HCT116 (cell line): ENCODE results near the gene CXCL13. TPM values are rescaled to one million over a fixed set of nuclear protein-coding genes. Genes with fewer than 3 reads are reported as not detected.

Source experiments
- ATAC-seq: fragments of 200-7000 bp; cut with Tn5 transposase; 2 replicates; pipeline ENCODE4 v1.9.1; 2020; ENCODE audit warnings: mild to moderate bottlenecking, moderate library complexity
- BruUV-seq: library from RNA; stranded (reverse); fragments of 400-500 nt; replicated peaks from 2 replicates; lab custom pipeline; 2021; lab: Mats Ljungman, UMichigan
- CTCF ChIA-PET: fragments of 300-600 bp; sonication (Branson Sonifier 250); formaldehyde crosslinking; loops from one replicate; lab custom pipeline; 2021; ENCODE audit warnings: antibody characterized with exemption; lab: Charles Lee
- POLR2A ChIA-PET: fragments of 300-600, 350-600 bp; sonication (Branson Sonifier 250); formaldehyde crosslinking; loops from one replicate; lab custom pipeline; 2021; ENCODE audit warnings: antibody characterized with exemption; lab: Charles Lee
- RAD21 ChIA-PET, 2 experiments: fragments of 300-600 bp; sonication (Branson Sonifier 250); formaldehyde crosslinking; loops; one replicate each; lab custom pipeline; 2023; ENCODE audit warnings: low total read pairs in 2 of 2; ENCODE audit not compliant: uncharacterized antibody in 2 of 2, unreplicated experiment in 2 of 2, low non-redundant PET in 1 of 2; lab: Charles Lee
- DNase-seq: peaks from one replicate; pipeline ENCODE4 v3.0.0-alpha.2; 2010; ENCODE audit warnings: low read depth, low spot score
- H2AFZ ChIP-seq: fragments of 200-600 bp; shearing (Covaris generic), sonication (generic); 2 replicates; pipeline ENCODE4 v1.6.1; 2017; ENCODE audit warnings: low read depth, mixed run types, mixed read lengths, antibody characterized with exemption, low read length; ENCODE audit not compliant: poor library complexity, severe bottlenecking
- H3K27ac ChIP-seq: 2 replicates; pipeline ENCODE4 v1.5.1; 2012; ENCODE audit warnings: low read depth, low read length
- H3K27me3 ChIP-seq: fragments of 200-600 bp; sonication (generic); 2 replicates; pipeline ENCODE4 v1.6.1; 2016; ENCODE audit warnings: mixed run types, low read length, mixed read lengths; ENCODE audit not compliant: insufficient read depth
- H3K36me3 ChIP-seq, 2 experiments: fragments of 200-500 bp in 1 of 2; fragments of 200-600 bp in 1 of 2; sonication (Bioruptor generic) in 1 of 2; sonication (generic) in 1 of 2; 2 replicates each; pipeline versions ENCODE4 v1.5.1 to v1.6.1; 2014 to 2016; ENCODE audit warnings: low read length in 2 of 2, inconsistent platforms in 1 of 2, mixed read lengths in 1 of 2, mixed run types in 1 of 2; ENCODE audit not compliant: insufficient read depth in 2 of 2, control insufficient read depth in 1 of 2
- H3K4me1 ChIP-seq, 2 experiments: fragments of 200-600 bp in 1 of 2; sonication (generic) in 1 of 2; 2 replicates each; pipeline versions ENCODE4 v1.5.1 to v1.6.1; 2012 to 2017; ENCODE audit warnings: low read length in 2 of 2, inconsistent platforms in 1 of 2, mild to moderate bottlenecking in 1 of 2, mixed read lengths in 1 of 2, mixed run types in 1 of 2, moderate library complexity in 1 of 2; ENCODE audit not compliant: insufficient read depth in 2 of 2, control insufficient read depth in 1 of 2
- H3K4me2 ChIP-seq: fragments of 200-600 bp; sonication (generic); 2 replicates; pipeline ENCODE4 v1.6.1; 2017; ENCODE audit warnings: mixed run types, low read length, mixed read lengths
- H3K4me3 ChIP-seq, 2 experiments: fragments of 200-600 bp in 1 of 2; sonication (generic) in 1 of 2; replicated peaks in 1 of 2; 2 replicates each; pipeline ENCODE4 v1.5.1; 2011 to 2016; ENCODE audit warnings: low read length in 2 of 2, control low read depth in 1 of 2, low read depth in 1 of 2, mild to moderate bottlenecking in 1 of 2, mixed read lengths in 1 of 2, mixed run types in 1 of 2
- H3K79me2 ChIP-seq: fragments of 200-600 bp; sonication (generic); 2 replicates; pipeline ENCODE4 v1.6.1; 2017; ENCODE audit warnings: mild to moderate bottlenecking, mixed run types, low read length, moderate library complexity, mixed read lengths; ENCODE audit not compliant: insufficient read depth
- H3K9ac ChIP-seq: fragments of 200-600 bp; sonication (generic); 2 replicates; pipeline ENCODE4 v1.6.1; 2016; ENCODE audit warnings: low read length, mixed read lengths
- H3K9me2 ChIP-seq: fragments of 200-600 bp; sonication (generic), shearing (Covaris generic); 2 replicates; pipeline ENCODE4 v1.6.1; 2017; ENCODE audit warnings: mixed run types, mild to moderate bottlenecking, moderate library complexity; ENCODE audit not compliant: insufficient read depth
- H3K9me3 ChIP-seq, 2 experiments: fragments of 200-500 bp in 1 of 2; fragments of 200-600 bp in 1 of 2; sonication (Bioruptor generic) in 1 of 2; sonication (generic) in 1 of 2; 2 replicates each; pipeline ENCODE4 v1.6.1; 2014 to 2017; ENCODE audit warnings: low read length in 2 of 2, mixed read lengths in 2 of 2, inconsistent platforms in 1 of 2, low read depth in 1 of 2, mild to moderate bottlenecking in 1 of 2, mixed run types in 1 of 2, moderate library complexity in 1 of 2; ENCODE audit not compliant: control insufficient read depth in 1 of 2, insufficient read depth in 1 of 2
- H4K20me1 ChIP-seq: fragments of 200-600 bp; sonication (generic), shearing (Covaris generic); 2 replicates; pipeline ENCODE4 v1.6.1; 2017; ENCODE audit warnings: mixed run types, mild to moderate bottlenecking, moderate library complexity; ENCODE audit not compliant: insufficient read depth
- CBX3 ChIP-seq: IDR thresholded peaks from 2 replicates; pipeline ENCODE4 v1.6.1; 2012; ENCODE audit warnings: low read depth
- CEBPB ChIP-seq: IDR thresholded peaks from 2 replicates; pipeline ENCODE4 v1.6.1; 2012; ENCODE audit warnings: low read depth
- EGR1 ChIP-seq: IDR thresholded peaks from 2 replicates; pipeline ENCODE4 v1.6.1; 2012; ENCODE audit warnings: low read depth
- EZH2 ChIP-seq: fragments of 200-600 bp; sonication (generic); IDR thresholded peaks from 2 replicates; pipeline ENCODE4 v1.6.1; 2017; ENCODE audit warnings: antibody characterized with exemption, mixed run types
- EZH2phosphoT487 ChIP-seq: fragments of 200-600 bp; IDR thresholded peaks from 2 replicates; pipeline ENCODE4 v1.6.1; 2018; ENCODE audit warnings: antibody characterized with exemption, borderline replicate concordance
- JUND ChIP-seq: IDR thresholded peaks from 2 replicates; pipeline ENCODE4 v1.6.1; 2012
- POLR2AphosphoS5 ChIP-seq: IDR thresholded peaks from 2 replicates; pipeline ENCODE4 v1.6.1; 2011; ENCODE audit warnings: mild to moderate bottlenecking, low read depth, low read length, moderate library complexity
- RAD21 ChIP-seq: IDR thresholded peaks from 2 replicates; pipeline ENCODE4 v1.6.1; 2012; ENCODE audit warnings: low read depth, mild to moderate bottlenecking
- SIN3A ChIP-seq: IDR thresholded peaks from 2 replicates; pipeline ENCODE4 v1.6.1; 2012; ENCODE audit warnings: low read depth
- SP1 ChIP-seq: IDR thresholded peaks from 2 replicates; pipeline ENCODE4 v1.6.1; 2012; ENCODE audit warnings: low read depth
- SRF ChIP-seq: IDR thresholded peaks from 2 replicates; pipeline ENCODE4 v1.6.1; 2012; ENCODE audit warnings: low read depth
- YY1 ChIP-seq: IDR thresholded peaks from 2 replicates; pipeline ENCODE4 v1.6.1; 2011; ENCODE audit warnings: low read length, low read depth, moderate library complexity, mild to moderate bottlenecking; ENCODE audit not compliant: insufficient replicate concordance; ENCODE audit errors: extremely low read depth
- ZFX ChIP-seq: fragments of 450-650 bp; IDR thresholded peaks from 2 replicates; pipeline ENCODE4 v1.6.1; 2017
- ZNF274 ChIP-seq: fragments of 200-500 bp; sonication (Bioruptor generic); IDR thresholded peaks from 2 replicates; pipeline ENCODE4 v1.6.1; 2014; ENCODE audit warnings: mild to moderate bottlenecking, low read depth, low read length, inconsistent platforms
- intact Hi-C: fragments of 100-400 bp; cut with micrococcal nuclease; formaldehyde crosslinking; loops from 2 replicates; pipeline ENCODE4 v1.10.0; 2022
- total RNA-seq: library from RNA; stranded (reverse); gene quantifications from one replicate; pipeline ENCODE4 v1.2.1, GENCODE V29; 2021; ENCODE audit not compliant: unreplicated experiment
- TF ChIP-seq, protein P1 (sequence below): IDR thresholded peaks from 2 replicates; pipeline ENCODE4 v1.6.1; 2012
- TF ChIP-seq, protein P2 (sequence below), 3 experiments: fragments of 200-600 bp in 1 of 3; sonication (generic) in 1 of 3; IDR thresholded peaks in 2 of 3; conservative IDR thresholded peaks in 1 of 3; 2 replicates each; pipeline ENCODE4 v1.5.1; 2012 to 2017; ENCODE audit warnings: low read depth in 2 of 3, low read length in 2 of 3, antibody characterized with exemption in 1 of 3, borderline replicate concordance in 1 of 3, control low read depth in 1 of 3, mild to moderate bottlenecking in 1 of 3, mixed read lengths in 1 of 3, mixed run types in 1 of 3, moderate library complexity in 1 of 3; ENCODE audit not compliant: insufficient read depth in 1 of 3
- TF ChIP-seq, protein P3 (sequence below): IDR thresholded peaks from 2 replicates; pipeline ENCODE4 v1.6.1; 2012
- TF ChIP-seq, protein P4 (sequence below): IDR thresholded peaks from 2 replicates; pipeline ENCODE4 v1.6.1; 2012; ENCODE audit warnings: low read depth

The CXCL13 gene
- total RNA-seq, 1 experiment from 2014 or later = not detected

DNA sequence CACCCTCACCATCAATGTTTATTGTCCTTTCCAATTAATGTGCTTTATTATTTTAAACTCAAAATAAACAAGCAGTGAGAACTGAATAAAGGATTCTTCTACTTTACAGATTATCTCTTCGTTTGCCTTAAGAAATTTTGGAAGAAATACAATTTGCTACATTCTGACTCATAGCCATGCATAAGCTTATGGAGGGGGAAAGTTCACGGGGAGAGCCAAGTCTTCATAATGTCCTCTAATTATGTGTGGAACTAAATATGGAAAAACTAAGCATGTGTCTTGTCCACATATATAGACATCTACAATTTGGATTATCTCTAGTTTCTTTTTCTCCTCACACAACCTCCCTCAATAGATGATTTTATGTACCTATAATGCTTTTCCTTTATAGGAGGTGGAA is 17.5 kb downstream of the CXCL13 start:
- ChIA-PET RAD21 (no interaction called here), POLR2A (no interaction called here), CTCF (no interaction called here)
- Histone ChIP-seq H3K36me3 (no peaks in the 10 kb centered on the region), H3K4me1 (peaks cover 2 to 7% of the 10 kb centered on the region in 2 experiments; a peak in 2 of 4 replicates), H3K9me2 (no peaks in the 10 kb centered on the region), H3K4me2 (no peak overlapping the region), H3K9ac (no peak overlapping the region), H3K9me3 (no peaks in the 10 kb centered on the region), H4K20me1 (no peaks in the 10 kb centered on the region), H3K79me2 (no peaks in the 10 kb centered on the region), H3K4me3 (no peak overlapping the region), H3K27me3 (no peaks in the 10 kb centered on the region), H2AFZ (no peak overlapping the region), H3K27ac (no peak overlapping the region)
- intact Hi-C loops = no loop called here
- no peak for ATAC-seq
- no peak for DNase-seq
- BruUV-seq = no TSS peak
- no peak for TF ChIP-seq SP1
- TF ChIP-seq ZNF274 = no peak
- no peak for TF ChIP-seq POLR2AphosphoS5
- TF ChIP-seq EGR1 = no peak
- TF ChIP-seq CEBPB = no peak
- TF ChIP-seq SIN3A = no peak
- no peak for TF ChIP-seq SRF
- TF ChIP-seq, protein P1, sequence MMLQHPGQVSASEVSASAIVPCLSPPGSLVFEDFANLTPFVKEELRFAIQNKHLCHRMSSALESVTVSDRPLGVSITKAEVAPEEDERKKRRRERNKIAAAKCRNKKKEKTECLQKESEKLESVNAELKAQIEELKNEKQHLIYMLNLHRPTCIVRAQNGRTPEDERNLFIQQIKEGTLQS = no peak
- TF ChIP-seq RAD21 = no peak
- no peak for TF ChIP-seq ZFX
- no peak for TF ChIP-seq CBX3
- no peak for TF ChIP-seq EZH2phosphoT487
- TF ChIP-seq JUND = no peak
- TF ChIP-seq, protein P2, sequence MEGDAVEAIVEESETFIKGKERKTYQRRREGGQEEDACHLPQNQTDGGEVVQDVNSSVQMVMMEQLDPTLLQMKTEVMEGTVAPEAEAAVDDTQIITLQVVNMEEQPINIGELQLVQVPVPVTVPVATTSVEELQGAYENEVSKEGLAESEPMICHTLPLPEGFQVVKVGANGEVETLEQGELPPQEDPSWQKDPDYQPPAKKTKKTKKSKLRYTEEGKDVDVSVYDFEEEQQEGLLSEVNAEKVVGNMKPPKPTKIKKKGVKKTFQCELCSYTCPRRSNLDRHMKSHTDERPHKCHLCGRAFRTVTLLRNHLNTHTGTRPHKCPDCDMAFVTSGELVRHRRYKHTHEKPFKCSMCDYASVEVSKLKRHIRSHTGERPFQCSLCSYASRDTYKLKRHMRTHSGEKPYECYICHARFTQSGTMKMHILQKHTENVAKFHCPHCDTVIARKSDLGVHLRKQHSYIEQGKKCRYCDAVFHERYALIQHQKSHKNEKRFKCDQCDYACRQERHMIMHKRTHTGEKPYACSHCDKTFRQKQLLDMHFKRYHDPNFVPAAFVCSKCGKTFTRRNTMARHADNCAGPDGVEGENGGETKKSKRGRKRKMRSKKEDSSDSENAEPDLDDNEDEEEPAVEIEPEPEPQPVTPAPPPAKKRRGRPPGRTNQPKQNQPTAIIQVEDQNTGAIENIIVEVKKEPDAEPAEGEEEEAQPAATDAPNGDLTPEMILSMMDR (IDR thresholded peaks at IDR 0.05 in 2 of 3, conservative IDR thresholded peaks at IDR 0.05 in 1 of 3; ENCODE audit: borderline replicate concordance in 1 of 3, insufficient read depth in 1 of 3, low read depth in 2 of 3, low read length in 2 of 3) = no peak
- TF ChIP-seq EZH2 = no peak
- TF ChIP-seq, protein P3, sequence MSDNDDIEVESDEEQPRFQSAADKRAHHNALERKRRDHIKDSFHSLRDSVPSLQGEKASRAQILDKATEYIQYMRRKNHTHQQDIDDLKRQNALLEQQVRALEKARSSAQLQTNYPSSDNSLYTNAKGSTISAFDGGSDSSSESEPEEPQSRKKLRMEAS = no peak
- TF ChIP-seq, protein P4, sequence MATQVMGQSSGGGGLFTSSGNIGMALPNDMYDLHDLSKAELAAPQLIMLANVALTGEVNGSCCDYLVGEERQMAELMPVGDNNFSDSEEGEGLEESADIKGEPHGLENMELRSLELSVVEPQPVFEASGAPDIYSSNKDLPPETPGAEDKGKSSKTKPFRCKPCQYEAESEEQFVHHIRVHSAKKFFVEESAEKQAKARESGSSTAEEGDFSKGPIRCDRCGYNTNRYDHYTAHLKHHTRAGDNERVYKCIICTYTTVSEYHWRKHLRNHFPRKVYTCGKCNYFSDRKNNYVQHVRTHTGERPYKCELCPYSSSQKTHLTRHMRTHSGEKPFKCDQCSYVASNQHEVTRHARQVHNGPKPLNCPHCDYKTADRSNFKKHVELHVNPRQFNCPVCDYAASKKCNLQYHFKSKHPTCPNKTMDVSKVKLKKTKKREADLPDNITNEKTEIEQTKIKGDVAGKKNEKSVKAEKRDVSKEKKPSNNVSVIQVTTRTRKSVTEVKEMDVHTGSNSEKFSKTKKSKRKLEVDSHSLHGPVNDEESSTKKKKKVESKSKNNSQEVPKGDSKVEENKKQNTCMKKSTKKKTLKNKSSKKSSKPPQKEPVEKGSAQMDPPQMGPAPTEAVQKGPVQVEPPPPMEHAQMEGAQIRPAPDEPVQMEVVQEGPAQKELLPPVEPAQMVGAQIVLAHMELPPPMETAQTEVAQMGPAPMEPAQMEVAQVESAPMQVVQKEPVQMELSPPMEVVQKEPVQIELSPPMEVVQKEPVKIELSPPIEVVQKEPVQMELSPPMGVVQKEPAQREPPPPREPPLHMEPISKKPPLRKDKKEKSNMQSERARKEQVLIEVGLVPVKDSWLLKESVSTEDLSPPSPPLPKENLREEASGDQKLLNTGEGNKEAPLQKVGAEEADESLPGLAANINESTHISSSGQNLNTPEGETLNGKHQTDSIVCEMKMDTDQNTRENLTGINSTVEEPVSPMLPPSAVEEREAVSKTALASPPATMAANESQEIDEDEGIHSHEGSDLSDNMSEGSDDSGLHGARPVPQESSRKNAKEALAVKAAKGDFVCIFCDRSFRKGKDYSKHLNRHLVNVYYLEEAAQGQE = no peak
- TF ChIP-seq YY1 = no peak
